ENCODE data around the gene KCNA3.

DNA sequence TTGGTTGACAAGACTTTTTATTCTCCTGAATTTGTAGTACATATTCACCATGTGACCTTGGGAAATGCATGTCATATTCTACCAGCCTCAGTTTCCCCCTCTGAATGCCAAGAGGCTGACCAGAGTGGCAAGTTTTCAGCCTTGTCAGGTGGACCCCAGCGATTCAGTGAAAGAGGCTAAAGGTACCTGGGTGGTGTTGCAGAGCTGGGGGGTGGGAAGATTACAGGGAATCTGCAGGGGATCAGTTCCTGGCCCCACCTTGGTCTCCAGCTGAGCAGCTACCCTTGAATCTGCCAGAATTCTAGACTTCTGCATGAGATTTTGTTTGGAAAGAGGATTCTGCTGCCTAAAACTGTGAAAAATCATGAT lies 40.7 kb downstream of the KCNA3 start:
- TF ChIP-seq, protein P1, sequence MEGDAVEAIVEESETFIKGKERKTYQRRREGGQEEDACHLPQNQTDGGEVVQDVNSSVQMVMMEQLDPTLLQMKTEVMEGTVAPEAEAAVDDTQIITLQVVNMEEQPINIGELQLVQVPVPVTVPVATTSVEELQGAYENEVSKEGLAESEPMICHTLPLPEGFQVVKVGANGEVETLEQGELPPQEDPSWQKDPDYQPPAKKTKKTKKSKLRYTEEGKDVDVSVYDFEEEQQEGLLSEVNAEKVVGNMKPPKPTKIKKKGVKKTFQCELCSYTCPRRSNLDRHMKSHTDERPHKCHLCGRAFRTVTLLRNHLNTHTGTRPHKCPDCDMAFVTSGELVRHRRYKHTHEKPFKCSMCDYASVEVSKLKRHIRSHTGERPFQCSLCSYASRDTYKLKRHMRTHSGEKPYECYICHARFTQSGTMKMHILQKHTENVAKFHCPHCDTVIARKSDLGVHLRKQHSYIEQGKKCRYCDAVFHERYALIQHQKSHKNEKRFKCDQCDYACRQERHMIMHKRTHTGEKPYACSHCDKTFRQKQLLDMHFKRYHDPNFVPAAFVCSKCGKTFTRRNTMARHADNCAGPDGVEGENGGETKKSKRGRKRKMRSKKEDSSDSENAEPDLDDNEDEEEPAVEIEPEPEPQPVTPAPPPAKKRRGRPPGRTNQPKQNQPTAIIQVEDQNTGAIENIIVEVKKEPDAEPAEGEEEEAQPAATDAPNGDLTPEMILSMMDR (conservative IDR thresholded peaks at IDR 0.05): no peak
- TF ChIP-seq ZFX (IDR thresholded peaks at IDR 0.05): no peak

Data from C4-2B (cell line).